ENCODE results near the gene KCNH5.

DNA sequence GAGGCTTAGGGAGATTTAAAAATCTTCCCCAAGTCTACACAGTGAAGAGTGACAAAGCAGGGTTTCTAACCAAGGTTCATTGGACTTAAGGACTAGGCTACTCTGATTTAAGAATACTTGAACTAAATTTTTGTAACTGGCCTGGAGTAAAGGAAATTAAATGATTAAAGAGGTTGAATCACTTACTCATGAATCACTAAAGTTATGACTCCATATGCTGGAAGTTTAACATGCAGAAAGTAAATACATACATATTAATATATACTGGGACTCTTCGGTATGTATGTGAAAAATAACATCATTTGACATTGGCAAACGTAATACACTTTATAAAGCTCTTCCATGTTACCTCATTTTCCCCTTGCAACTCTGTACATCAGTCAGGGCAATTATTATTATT, 322.9 kb downstream of the KCNH5 start:
- TF ChIP-seq, protein P1, sequence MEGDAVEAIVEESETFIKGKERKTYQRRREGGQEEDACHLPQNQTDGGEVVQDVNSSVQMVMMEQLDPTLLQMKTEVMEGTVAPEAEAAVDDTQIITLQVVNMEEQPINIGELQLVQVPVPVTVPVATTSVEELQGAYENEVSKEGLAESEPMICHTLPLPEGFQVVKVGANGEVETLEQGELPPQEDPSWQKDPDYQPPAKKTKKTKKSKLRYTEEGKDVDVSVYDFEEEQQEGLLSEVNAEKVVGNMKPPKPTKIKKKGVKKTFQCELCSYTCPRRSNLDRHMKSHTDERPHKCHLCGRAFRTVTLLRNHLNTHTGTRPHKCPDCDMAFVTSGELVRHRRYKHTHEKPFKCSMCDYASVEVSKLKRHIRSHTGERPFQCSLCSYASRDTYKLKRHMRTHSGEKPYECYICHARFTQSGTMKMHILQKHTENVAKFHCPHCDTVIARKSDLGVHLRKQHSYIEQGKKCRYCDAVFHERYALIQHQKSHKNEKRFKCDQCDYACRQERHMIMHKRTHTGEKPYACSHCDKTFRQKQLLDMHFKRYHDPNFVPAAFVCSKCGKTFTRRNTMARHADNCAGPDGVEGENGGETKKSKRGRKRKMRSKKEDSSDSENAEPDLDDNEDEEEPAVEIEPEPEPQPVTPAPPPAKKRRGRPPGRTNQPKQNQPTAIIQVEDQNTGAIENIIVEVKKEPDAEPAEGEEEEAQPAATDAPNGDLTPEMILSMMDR (IDR thresholded peaks at IDR 0.05): no peak
- no peak for TF ChIP-seq POLR2A (IDR thresholded peaks at IDR 0.05)
